Calu3 (cell line): ENCODE data around the gene ZNF100. TPM values are rescaled to one million over a fixed set of nuclear protein-coding genes. Genes with fewer than 3 reads are reported as not detected.
A peak's percentile ranks its signal among the peaks of the same experiment; 100 is the strongest.
"Not testable (repeated sequence)": the region's sequence is repeated elsewhere in the genome, so short reads cannot be mapped to it uniquely, and the experiment has no call there.

ENCODE experiments used
- BruUV-seq: library from RNA; stranded (reverse); fragments of 400-500 nt; replicated peaks from 2 replicates; lab custom pipeline; 2021; lab: Mats Ljungman, UMichigan
- CTCF ChIA-PET: fragments of 300-600 bp; sonication (Branson Sonifier 250); formaldehyde crosslinking; loops from one replicate; lab custom pipeline; 2022; ENCODE audit warnings: antibody characterized with exemption; lab: Charles Lee
- DNase-seq: peaks from one replicate; pipeline ENCODE4 v3.0.0; 2022
- H3K27ac Mint-ChIP-seq: one replicate; pipeline ENCODE4 v1.8.0; 2022; ENCODE audit warnings: mixed read lengths; ENCODE audit not compliant: unreplicated experiment
- H3K27me3 Mint-ChIP-seq: one replicate; pipeline ENCODE4 v1.8.0; 2022; ENCODE audit warnings: mixed read lengths; ENCODE audit not compliant: unreplicated experiment
- H3K36me3 Mint-ChIP-seq: one replicate; pipeline ENCODE4 v1.8.0; 2022; ENCODE audit warnings: mild to moderate bottlenecking, moderate library complexity, mixed read lengths; ENCODE audit not compliant: insufficient read depth, unreplicated experiment
- H3K4me1 Mint-ChIP-seq: one replicate; pipeline ENCODE4 v1.8.0; 2022; ENCODE audit warnings: mild to moderate bottlenecking, low read depth, mixed read lengths; ENCODE audit not compliant: unreplicated experiment
- H3K4me3 Mint-ChIP-seq: one replicate; pipeline ENCODE4 v1.8.0; 2022; ENCODE audit warnings: mild to moderate bottlenecking, low read depth, moderate library complexity, mixed read lengths; ENCODE audit not compliant: unreplicated experiment
- H3K9me3 Mint-ChIP-seq: one replicate; pipeline ENCODE4 v1.8.0; 2022; ENCODE audit warnings: low read depth, mixed read lengths; ENCODE audit not compliant: unreplicated experiment
- intact Hi-C: fragments of 100-400 bp; cut with micrococcal nuclease; formaldehyde crosslinking; loops from one replicate; pipeline ENCODE4 v1.10.0; 2022; ENCODE audit not compliant: unreplicated experiment
- total RNA-seq: library from RNA; stranded (reverse); gene quantifications from 2 replicates; pipeline ENCODE4 v1.2.3, GENCODE V29; 2022
- TF ChIP-seq, protein P1 (sequence below): fragments of 200-600 bp; IDR thresholded peaks from one replicate; pipeline ENCODE4 v1.8.0; 2022; ENCODE audit warnings: antibody characterized with exemption; ENCODE audit not compliant: unreplicated experiment

Gene ZNF100
- total RNA-seq, 1 experiment from 2014 or later, result 9.1 TPM

DNA sequence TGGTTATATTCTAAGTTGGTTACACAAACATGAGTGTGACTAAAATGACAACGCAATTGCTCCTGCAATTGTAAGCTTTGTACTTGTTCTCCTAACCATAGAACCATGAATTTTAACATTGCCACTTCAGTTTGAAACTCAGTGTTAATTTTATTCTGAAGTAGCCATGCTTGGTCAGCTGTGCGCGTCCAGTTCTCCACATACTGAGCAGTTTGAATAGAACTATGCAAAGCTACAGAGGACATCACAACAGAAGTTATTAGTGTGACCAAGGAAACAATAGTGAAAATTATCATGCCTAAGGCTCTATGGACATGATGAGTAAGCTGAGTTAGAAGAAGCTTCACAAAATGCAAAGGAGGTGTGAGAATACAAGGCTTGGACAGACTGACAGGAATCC is 19.6 kb upstream of the ZNF100 start:
- Mint-ChIP-seq H3K27ac (no peak overlapping the region), H3K4me3 (no peak overlapping the region), H3K9me3 (no peaks in the 10 kb centered on the region), H3K27me3 (no peaks in the 10 kb centered on the region), H3K4me1 (no peaks in the 10 kb centered on the region), H3K36me3 (no peaks in the 10 kb centered on the region)
- CTCF ChIA-PET, result no interaction called here
- no TSS peak for BruUV-seq
- intact Hi-C loops, result no loop called here
- TF ChIP-seq, protein P1, sequence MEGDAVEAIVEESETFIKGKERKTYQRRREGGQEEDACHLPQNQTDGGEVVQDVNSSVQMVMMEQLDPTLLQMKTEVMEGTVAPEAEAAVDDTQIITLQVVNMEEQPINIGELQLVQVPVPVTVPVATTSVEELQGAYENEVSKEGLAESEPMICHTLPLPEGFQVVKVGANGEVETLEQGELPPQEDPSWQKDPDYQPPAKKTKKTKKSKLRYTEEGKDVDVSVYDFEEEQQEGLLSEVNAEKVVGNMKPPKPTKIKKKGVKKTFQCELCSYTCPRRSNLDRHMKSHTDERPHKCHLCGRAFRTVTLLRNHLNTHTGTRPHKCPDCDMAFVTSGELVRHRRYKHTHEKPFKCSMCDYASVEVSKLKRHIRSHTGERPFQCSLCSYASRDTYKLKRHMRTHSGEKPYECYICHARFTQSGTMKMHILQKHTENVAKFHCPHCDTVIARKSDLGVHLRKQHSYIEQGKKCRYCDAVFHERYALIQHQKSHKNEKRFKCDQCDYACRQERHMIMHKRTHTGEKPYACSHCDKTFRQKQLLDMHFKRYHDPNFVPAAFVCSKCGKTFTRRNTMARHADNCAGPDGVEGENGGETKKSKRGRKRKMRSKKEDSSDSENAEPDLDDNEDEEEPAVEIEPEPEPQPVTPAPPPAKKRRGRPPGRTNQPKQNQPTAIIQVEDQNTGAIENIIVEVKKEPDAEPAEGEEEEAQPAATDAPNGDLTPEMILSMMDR, result no peak
- no peak for DNase-seq

DNA sequence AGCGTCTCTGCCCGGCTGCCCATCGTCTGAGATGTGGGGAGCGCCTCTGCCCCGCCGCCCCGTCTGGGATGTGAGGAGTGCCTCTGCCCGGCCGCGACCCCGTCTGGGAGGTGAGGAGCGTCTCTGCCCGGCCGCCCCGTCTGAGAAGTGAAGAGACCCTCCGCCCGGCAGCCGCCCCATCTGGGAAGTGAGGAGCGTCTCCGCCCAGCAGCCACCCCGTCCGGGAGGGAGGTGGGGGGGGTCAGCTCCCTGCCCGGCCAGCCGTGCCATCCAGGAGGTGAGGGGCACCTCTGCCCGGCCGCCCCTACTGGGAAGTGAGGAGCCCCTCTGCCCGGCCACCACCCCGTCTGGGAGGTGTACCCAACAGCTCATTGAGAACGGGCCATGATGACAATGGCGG is 8.4 kb upstream of the ZNF100 start:
- CTCF ChIA-PET, BruUV-seq, H3K27me3 Mint-ChIP-seq, H3K9me3 Mint-ChIP-seq, H3K27ac Mint-ChIP-seq, H3K4me3 Mint-ChIP-seq, H3K36me3 Mint-ChIP-seq, DNase-seq, H3K4me1 Mint-ChIP-seq, intact Hi-C loops: not testable (repeated sequence)

DNA sequence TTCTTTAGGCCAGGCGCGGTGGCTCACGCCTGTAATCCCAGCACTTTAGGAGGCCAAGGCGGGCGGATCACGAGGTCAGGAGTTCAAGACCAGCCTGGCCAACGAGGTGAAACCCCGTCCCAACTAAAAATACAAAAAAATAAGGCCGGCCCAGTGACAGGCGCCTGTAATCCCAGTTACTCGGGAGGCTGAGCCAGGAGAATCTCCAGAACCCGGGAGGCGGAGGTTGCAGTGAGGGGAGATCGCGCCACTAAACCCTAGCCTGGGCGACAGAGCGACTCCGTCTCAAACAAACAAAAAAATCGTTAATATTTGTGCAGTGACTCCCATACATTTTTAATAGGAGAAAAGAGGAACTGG is 694 bp downstream of the ZNF100 start:
- Mint-ChIP-seq H3K4me3 (peak overlapping the region; percentile 87), H3K27ac (peak overlapping the region; percentile 87), H3K36me3 (peaks cover 12% of the 10 kb centered on the region)
- H3K4me1 Mint-ChIP-seq, BruUV-seq, H3K9me3 Mint-ChIP-seq, H3K27me3 Mint-ChIP-seq, CTCF ChIA-PET, DNase-seq: not testable (repeated sequence)
- intact Hi-C loops, result loop anchor here (10.0 kb wide), 1 partner anchor 1862 kb away; the partner anchor contains the start of gene ZNF93

DNA sequence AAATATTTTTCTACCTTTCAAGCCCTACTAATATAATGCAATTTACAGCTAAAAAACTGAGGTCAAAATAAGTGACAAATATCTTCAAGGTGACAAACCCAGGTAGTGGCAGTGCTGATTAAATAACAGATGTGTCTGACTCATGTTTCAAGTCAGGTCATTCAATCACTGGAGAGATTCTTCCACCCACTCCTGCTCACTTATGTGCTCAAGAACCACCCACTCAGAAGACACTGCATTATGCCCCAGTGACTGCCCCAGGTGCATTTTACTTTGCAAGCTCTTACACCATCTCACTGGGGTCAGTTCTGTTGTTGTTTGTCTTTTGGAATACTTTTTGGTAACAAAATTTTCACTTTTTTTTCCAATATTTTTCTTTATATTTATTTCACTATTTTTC is 2.2 kb downstream of the ZNF100 start:
- intact Hi-C loops, result loop anchor here (10.0 kb wide), 1 partner anchor 1860 kb away; the partner anchor contains the start of gene ZNF93
- CTCF ChIA-PET, result no interaction called here
- TF ChIP-seq, protein P1, result no peak
- Mint-ChIP-seq H3K9me3 (peaks cover 3% of the 10 kb centered on the region), H3K4me3 (no peak overlapping the region), H3K27ac (no peak overlapping the region), H3K36me3 (peaks cover 12% of the 10 kb centered on the region), H3K4me1 (no peaks in the 10 kb centered on the region), H3K27me3 (no peaks in the 10 kb centered on the region)
- BruUV-seq, result no TSS peak
- DNase-seq, result no peak

DNA sequence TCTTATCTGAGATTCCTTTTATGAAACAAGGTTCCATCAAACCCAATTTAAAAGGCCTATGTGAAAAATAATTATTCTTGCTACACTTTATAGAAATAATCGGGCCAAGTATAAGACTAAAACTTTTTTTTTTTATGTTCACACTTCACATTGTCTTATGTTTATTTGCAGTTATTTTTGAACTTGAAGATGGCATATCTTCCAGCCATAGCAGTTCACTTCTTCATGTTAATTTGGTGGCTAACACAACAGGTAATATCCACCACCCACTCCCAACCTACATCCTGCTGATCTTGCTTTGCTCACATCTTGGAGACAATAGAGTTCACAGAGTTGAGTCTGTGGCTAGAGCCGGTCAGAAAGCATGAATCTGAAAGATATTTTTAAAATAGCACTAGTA is 5.8 kb downstream of the ZNF100 start:
- H3K36me3 Mint-ChIP-seq, BruUV-seq, DNase-seq, CTCF ChIA-PET, H3K9me3 Mint-ChIP-seq, H3K27ac Mint-ChIP-seq, H3K4me1 Mint-ChIP-seq, H3K4me3 Mint-ChIP-seq, H3K27me3 Mint-ChIP-seq: not testable (repeated sequence)
- intact Hi-C loops, result loop anchor here (10.0 kb wide), 1 partner anchor 1857 kb away; the partner anchor contains the start of gene ZNF93

DNA sequence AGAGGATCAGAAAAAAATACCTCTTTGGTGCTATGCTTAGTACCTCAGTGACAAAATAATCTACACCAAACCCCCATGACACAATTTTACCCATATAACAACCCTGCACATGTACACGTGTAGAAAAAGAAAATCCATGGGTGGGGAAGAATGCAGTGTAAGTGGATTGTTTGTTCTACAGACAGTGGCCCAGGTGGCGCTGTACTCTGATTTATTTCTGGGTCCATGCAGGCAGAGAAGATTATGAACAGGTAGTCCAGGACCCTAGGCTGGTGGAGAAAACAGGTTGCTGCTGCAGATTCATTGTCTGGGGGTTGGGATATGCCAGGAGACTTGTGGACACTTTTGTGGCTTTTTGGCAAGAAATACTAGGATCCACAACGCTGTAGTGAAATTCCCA is 9.1 kb downstream of the ZNF100 start:
- DNase-seq, result no peak
- TF ChIP-seq, protein P1, result no peak

DNA sequence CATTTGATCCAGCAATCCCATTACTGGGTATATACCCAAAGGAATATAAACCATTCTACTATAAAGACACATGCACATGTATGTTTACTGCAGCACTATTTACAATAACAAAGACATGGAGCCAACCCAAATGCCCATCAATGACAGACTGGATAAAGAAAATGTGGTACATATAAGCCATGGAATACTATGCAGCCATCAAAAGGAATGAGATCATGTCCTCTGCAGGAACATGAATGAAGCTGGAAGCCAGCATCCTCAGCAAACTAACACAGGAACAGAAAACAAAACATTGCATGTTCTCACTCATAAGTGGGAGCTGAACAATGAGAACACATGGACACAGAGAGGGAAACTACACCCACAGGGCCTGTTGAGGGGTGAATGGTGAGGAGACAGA is 11.8 kb downstream of the ZNF100 start:
- CTCF ChIA-PET, H3K4me1 Mint-ChIP-seq, H3K36me3 Mint-ChIP-seq, DNase-seq, H3K4me3 Mint-ChIP-seq, H3K27me3 Mint-ChIP-seq, intact Hi-C loops, H3K27ac Mint-ChIP-seq, H3K9me3 Mint-ChIP-seq, BruUV-seq: not testable (repeated sequence)

More for the DNA sequence above, 9.1 kb downstream of the ZNF100 start:
- intact Hi-C loops, result no loop called here
- no TSS peak for BruUV-seq
- H3K4me3 Mint-ChIP-seq, result no peak overlapping the region
- H3K36me3 Mint-ChIP-seq, result peaks cover 6% of the 10 kb centered on the region
- no peaks in the 10 kb centered on the region for H3K27me3 Mint-ChIP-seq
- peaks cover 3% of the 10 kb centered on the region for H3K9me3 Mint-ChIP-seq
- CTCF ChIA-PET, result no interaction called here
- no peaks in the 10 kb centered on the region for H3K4me1 Mint-ChIP-seq
- no peak overlapping the region for H3K27ac Mint-ChIP-seq
